Endothelial cell of umbilical vein (primary cell): ENCODE results near the gene IL22RA1. TPM values are rescaled to one million over a fixed set of nuclear protein-coding genes. Genes with fewer than 3 reads are reported as not detected.

Experiments
- BruUV-seq: library from RNA; stranded (reverse); fragments of 400-500 nt; replicated peaks from 2 replicates; lab custom pipeline; 2021; lab: Mats Ljungman, UMichigan
- CTCF ChIA-PET: fragments of 300-600, 350-600 bp; sonication (Branson Sonifier 250); formaldehyde crosslinking; loops from one replicate; lab custom pipeline; 2021; ENCODE audit warnings: antibody characterized with exemption, inconsistent platforms; lab: Charles Lee
- POLR2A ChIA-PET: fragments of 300-600, 350-600 bp; sonication (Branson Sonifier 250); formaldehyde crosslinking; loops from one replicate; lab custom pipeline; 2021; ENCODE audit warnings: antibody characterized with exemption, inconsistent platforms; lab: Charles Lee
- DNase-seq: peaks from one replicate; pipeline ENCODE4 v3.0.0-alpha.2; 2011; ENCODE audit warnings: low read depth, low spot score
- FAIRE-seq: peaks from 2 replicates; lab custom pipeline; 2011; peaks lifted over from hg19 to GRCh38; lab: Jason Lieb, UNC
- H2AFZ ChIP-seq: 2 replicates; pipeline ENCODE4 v1.6.0; 2012; ENCODE audit warnings: low read depth, low read length, control low read depth, inconsistent platforms
- H3K27ac ChIP-seq: 2 replicates; pipeline ENCODE4 v1.5.1; 2011; ENCODE audit warnings: low read depth, mild to moderate bottlenecking, control low read depth, low read length, moderate library complexity; ENCODE audit not compliant: insufficient read depth
- H3K27me3 ChIP-seq, 2 experiments: 2 replicates each; pipeline versions ENCODE4 v1.6.0 to v1.6.1; 2011; ENCODE audit warnings: low read length in 2 of 2, mixed read lengths in 1 of 2; ENCODE audit not compliant: control insufficient read depth in 2 of 2, insufficient read depth in 2 of 2
- H3K36me3 ChIP-seq, 2 experiments: 2 replicates in 1 of 2; 3 replicates in 1 of 2; pipeline ENCODE4 v1.5.1; 2011; ENCODE audit warnings: low read length in 2 of 2, mild to moderate bottlenecking in 1 of 2, moderate library complexity in 1 of 2; ENCODE audit not compliant: control insufficient read depth in 2 of 2, insufficient read depth in 2 of 2; ENCODE audit errors: extremely low read depth in 1 of 2
- H3K4me1 ChIP-seq: 3 replicates; pipeline ENCODE4 v1.5.1; 2011; ENCODE audit warnings: mild to moderate bottlenecking, low read length; ENCODE audit not compliant: control insufficient read depth, insufficient read depth; ENCODE audit errors: extremely low read depth
- H3K4me2 ChIP-seq: 2 replicates; pipeline ENCODE4 v1.6.1; 2011; ENCODE audit warnings: low read length, control low read depth, mixed read lengths; ENCODE audit not compliant: insufficient read depth
- H3K4me3 ChIP-seq, 3 experiments: fragments of 200-600 bp in 1 of 3; sonication (generic), shearing (Covaris generic) in 1 of 3; replicated peaks in 1 of 3; 2 replicates each; pipeline ENCODE4 v1.5.1; 2011 to 2016; ENCODE audit warnings: control low read depth in 3 of 3, low read length in 3 of 3, mild to moderate bottlenecking in 2 of 3, inconsistent platforms in 1 of 3, low read depth in 1 of 3, moderate library complexity in 1 of 3; ENCODE audit not compliant: insufficient read depth in 1 of 3
- H3K79me2 ChIP-seq: 2 replicates; pipeline ENCODE4 v1.6.0; 2012; ENCODE audit warnings: low read length, inconsistent platforms; ENCODE audit not compliant: control insufficient read depth, insufficient read depth
- H3K9ac ChIP-seq: replicated peaks from 2 replicates; pipeline ENCODE3; 2011; ENCODE audit warnings: low read length, control low read depth; ENCODE audit not compliant: insufficient read depth; ENCODE audit errors: extremely low read depth
- H3K9me1 ChIP-seq: replicated peaks from 3 replicates; pipeline ENCODE4 v1.6.0; 2011; ENCODE audit warnings: mild to moderate bottlenecking, low read length; ENCODE audit not compliant: control insufficient read depth, insufficient read depth; ENCODE audit errors: extremely low read depth
- H3K9me3 ChIP-seq: replicated peaks from 2 replicates; pipeline ENCODE4 v1.5.1; 2012; ENCODE audit warnings: low read length, inconsistent platforms; ENCODE audit not compliant: control insufficient read depth, insufficient read depth
- H4K20me1 ChIP-seq: replicated peaks from 2 replicates; pipeline ENCODE3; 2011; ENCODE audit warnings: mild to moderate bottlenecking, low read length; ENCODE audit not compliant: control insufficient read depth, insufficient read depth; ENCODE audit errors: extremely low read depth
- FOS ChIP-seq: IDR thresholded peaks from 2 replicates; pipeline ENCODE4 v1.6.1; 2011; ENCODE audit warnings: mild to moderate bottlenecking, low read length, moderate library complexity, borderline replicate concordance; ENCODE audit not compliant: insufficient read depth
- JUN ChIP-seq: IDR thresholded peaks from 2 replicates; pipeline ENCODE4 v1.6.1; 2011; ENCODE audit warnings: borderline replicate concordance, low read depth; ENCODE audit not compliant: insufficient read length, insufficient read depth
- MYC ChIP-seq: IDR thresholded peaks from one replicate; pipeline ENCODE4 v1.6.1; 2011; ENCODE audit warnings: mild to moderate bottlenecking, low read depth, low read length
- POLR2A ChIP-seq: IDR thresholded peaks from 2 replicates; pipeline ENCODE4 v1.6.1; 2012; ENCODE audit warnings: low read depth, mild to moderate bottlenecking, control low read depth, low read length
- POLR2AphosphoS5 ChIP-seq: IDR thresholded peaks from 2 replicates; pipeline ENCODE4 v1.6.1; 2012; ENCODE audit warnings: low read depth, mild to moderate bottlenecking, control low read depth, low read length, moderate library complexity; ENCODE audit not compliant: insufficient read depth
- dilution Hi-C: fragments of 300-500 bp; cut with MboI; formaldehyde crosslinking; loops from one replicate; pipeline ENCODE4 v1.15.0; 2019; ENCODE audit warnings: low sequenced_read_pairs; ENCODE audit not compliant: extremely low pct_ligation_motif_present
- intact Hi-C: fragments of 100-400 bp; cut with micrococcal nuclease; formaldehyde crosslinking; loops from one replicate; pipeline ENCODE4 v1.10.0; 2022
- polyA plus RNA-seq, 4 experiments: library from polyadenylated mRNA; depleted of rRNA in 3 of 4; stranded (reverse) in 3 of 4; unstranded in 1 of 4; fragments of >200 nt; gene quantifications; 2 replicates each; pipeline versions ENCODE4 v1.2.1 to v1.2.3, GENCODE V29; 2011 to 2012; ENCODE audit warnings: missing spikeins in 1 of 4
- total RNA-seq: library from RNA; stranded (reverse); gene quantifications from 2 replicates; pipeline ENCODE4 v1.2.3, GENCODE V29; 2021
- TF ChIP-seq, protein P1 (sequence below), 2 donors: IDR thresholded peaks; 1 replicate in 1 of 2; 2 replicates in 1 of 2; pipeline ENCODE4 v1.5.1; 2011; ENCODE audit warnings: low read length in 2 of 2, mild to moderate bottlenecking in 2 of 2, moderate library complexity in 2 of 2, control low read depth in 1 of 2, inconsistent platforms in 1 of 2, low read depth in 1 of 2; ENCODE audit not compliant: insufficient read depth in 1 of 2; ENCODE audit errors: extremely low read depth in 1 of 2

The IL22RA1 gene
- total and polyA plus RNA-seq, 2 donors (not counting 3 experiments of a cell fraction or from before 2014, with no cell fraction given): not detected

DNA sequence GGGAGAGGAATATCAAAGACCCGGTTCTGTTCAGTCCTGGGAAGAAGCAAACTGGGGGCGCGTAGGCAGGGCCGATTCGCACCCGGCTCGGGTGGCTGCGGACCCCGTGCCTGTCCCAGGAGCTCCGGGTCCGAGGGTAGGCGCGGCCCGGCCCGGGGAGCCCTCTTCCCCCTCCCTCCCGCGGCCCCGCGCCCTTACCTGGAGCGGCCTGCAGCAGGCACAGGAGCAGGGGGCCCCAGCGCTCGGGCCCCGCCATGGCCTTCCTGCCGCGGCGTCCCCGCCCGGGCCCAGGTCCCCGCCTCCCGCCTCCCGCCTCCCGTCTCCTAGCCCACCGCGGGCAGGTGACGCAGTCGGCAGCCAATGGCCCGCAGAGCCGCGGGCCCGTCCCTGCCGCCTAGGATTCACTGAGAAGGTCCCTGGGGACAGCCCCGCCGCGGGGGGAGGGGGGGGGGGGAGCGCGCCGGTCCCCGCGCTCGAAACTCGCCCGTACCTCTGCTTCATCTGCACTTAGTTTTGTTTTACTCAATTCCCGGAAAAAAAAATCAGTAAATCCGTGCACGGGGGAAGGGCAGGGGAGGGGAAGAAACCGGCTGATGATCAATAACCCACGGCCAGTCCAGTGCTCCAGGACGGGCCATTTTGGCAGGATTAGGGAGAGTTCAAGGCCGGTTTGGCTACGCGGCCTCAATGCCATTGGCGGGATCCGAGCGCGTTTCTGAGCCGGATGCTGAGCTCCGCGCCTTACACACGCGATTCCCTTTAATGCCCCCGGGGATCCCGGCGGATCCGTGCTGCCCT is 44.3 kb upstream of the IL22RA1 start, which contains the start of gene IFNLR1:
IFNLR1 (minus strand) TSS at position 297 of the 798 bp plus-strand sequence; CDS start at position 256, 41 bp downstream.
- intact Hi-C loops (no loop called here), dilution Hi-C loops (no loop called here)
- Histone ChIP-seq H3K27ac (no peak within 1 kb of the TSS), H3K4me3 (peak within 1 kb of the TSS; percentile 17 to 42 (median 34)), H3K79me2 (no peaks in the 10 kb centered on the region), H2AFZ (peak within 1 kb of the TSS; percentile 70), H3K9ac (no peak within 1 kb of the TSS), H3K4me1 (peaks cover 2% of the 10 kb centered on the region), H3K9me1 (no peaks in the 10 kb centered on the region), H3K36me3 (no peaks in the 10 kb centered on the region), H3K4me2 (peak within 1 kb of the TSS; percentile 65), H4K20me1 (no peaks in the 10 kb centered on the region), H3K27me3 (peaks cover 13 to 14% of the 10 kb centered on the region in 2 experiments), H3K9me3 (no peaks in the 10 kb centered on the region)
- CTCF ChIA-PET: interaction anchor here (0.6 to 7.6 kb wide), 5 partner anchors 12 to 426 kb away, joined by 3 to 77 read pairs (median 4); no protein-coding TSS in a partner anchor
- DNase-seq: no peak
- no TSS peak for BruUV-seq
- peak; percentile 67 for FAIRE-seq
- POLR2A ChIA-PET: no interaction called here
- TF ChIP-seq POLR2AphosphoS5 (no peak), JUN (no peak), MYC (no peak), FOS (no peak), POLR2A (no peak)
- TF ChIP-seq, protein P1, sequence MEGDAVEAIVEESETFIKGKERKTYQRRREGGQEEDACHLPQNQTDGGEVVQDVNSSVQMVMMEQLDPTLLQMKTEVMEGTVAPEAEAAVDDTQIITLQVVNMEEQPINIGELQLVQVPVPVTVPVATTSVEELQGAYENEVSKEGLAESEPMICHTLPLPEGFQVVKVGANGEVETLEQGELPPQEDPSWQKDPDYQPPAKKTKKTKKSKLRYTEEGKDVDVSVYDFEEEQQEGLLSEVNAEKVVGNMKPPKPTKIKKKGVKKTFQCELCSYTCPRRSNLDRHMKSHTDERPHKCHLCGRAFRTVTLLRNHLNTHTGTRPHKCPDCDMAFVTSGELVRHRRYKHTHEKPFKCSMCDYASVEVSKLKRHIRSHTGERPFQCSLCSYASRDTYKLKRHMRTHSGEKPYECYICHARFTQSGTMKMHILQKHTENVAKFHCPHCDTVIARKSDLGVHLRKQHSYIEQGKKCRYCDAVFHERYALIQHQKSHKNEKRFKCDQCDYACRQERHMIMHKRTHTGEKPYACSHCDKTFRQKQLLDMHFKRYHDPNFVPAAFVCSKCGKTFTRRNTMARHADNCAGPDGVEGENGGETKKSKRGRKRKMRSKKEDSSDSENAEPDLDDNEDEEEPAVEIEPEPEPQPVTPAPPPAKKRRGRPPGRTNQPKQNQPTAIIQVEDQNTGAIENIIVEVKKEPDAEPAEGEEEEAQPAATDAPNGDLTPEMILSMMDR (IDR thresholded peaks at IDR 0.05; ENCODE audit: extremely low read depth in 1 of 2, insufficient read depth in 1 of 2, low read depth in 1 of 2, low read length in 2 of 2): no peak
